Activated CD8-positive, alpha-beta memory T cell treated with anti-CD3 and anti-CD28 coated beads, Interleukin-2, amount 50 U/mL, for 24 hours (primary cell): ENCODE results near the gene SRC.

ENCODE experiments used
- DNase-seq: peaks from one replicate; pipeline ENCODE4 v3.0.0-alpha.2; 2020; ENCODE audit errors: extremely low read depth

SRC gene

DNA sequence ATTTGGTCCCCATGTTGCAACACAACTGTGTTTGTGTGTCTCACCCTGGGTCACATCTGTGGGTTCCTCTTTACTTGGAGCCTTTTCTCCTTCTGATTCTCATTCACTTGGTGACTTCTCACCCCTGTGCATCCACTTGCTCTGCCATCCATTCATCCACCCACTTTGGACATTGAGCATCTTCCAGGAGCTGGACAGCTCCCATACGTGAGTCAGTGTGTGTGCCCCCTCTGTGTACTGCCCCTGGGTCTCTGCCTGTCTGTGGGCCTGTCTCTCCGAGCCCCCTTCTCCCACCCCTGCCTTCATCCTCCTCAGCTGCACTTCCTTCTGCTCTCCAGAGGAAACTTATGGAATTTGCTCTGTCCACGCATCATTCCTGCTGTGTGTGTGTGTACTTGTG, 107.3 kb downstream of the SRC start:
- no peak for DNase-seq

DNA sequence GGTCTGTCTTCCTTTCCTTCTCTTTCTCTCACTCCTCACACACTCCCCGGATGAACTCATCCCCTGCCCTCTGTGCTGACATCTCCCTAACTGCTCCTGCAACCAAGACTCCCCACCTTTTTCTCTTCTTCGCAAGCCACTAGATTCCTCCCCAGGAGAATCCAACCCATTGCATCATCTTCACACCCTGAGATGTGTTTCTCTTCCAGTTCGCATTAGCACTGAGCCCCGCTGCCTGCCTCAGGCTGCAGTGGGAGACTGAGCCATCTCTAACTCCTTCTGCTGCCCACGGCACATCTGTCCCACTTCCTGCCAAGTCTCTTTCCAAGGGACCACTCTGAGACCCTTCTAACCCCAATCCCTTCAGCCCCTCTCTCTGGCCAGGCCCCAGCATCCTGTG, 107.9 kb downstream of the SRC start:
- no peak for DNase-seq

DNA sequence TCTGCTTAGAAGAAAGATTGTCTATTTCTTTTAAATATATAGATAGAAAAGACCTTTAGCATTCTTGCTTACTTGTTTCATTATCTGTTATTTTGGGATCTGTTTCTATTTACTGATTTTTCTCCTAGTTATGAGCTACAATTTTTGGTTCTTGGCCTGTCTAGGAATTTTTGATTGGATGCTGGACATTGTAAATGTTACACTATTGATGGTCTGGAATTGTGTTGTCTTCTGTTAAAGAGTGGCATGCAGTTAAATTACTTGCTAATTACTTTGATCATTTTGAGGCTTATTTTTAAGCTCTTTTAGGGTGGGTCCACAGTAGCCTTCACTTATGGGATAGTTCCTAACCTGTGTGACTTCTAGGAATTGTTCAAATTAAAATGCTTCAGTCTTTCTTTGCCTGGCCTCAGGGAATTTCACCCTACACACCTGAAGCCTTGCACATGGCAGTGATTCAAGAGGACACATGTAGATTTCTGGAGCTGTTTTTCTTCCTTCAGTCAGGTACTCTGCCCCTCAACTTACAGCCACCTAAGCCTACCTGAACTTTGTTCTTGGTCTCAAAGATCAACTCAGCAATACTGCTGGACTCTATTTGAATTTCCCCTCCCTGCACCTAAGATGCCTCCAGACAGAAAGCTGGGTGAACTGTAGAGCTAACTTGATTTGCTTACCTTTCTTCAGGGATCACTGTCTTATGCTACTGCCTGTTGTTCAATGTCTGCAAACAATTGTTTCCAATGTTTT, 108.9 kb downstream of the SRC start:
- DNase-seq, result no peak
